A673 (cell line): ENCODE results near the gene SCAMP4.

Experiments used
- CTCF ChIP-seq: fragments of 300-800, 200-600 bp; sonication (generic); conservative IDR thresholded peaks from 2 replicates; pipeline ENCODE4 v1.5.1; 2017; ENCODE audit warnings: low read depth, mild to moderate bottlenecking, antibody characterized with exemption, low read length, moderate library complexity, mixed read lengths
- EZH2 ChIP-seq: fragments of 200-600 bp; sonication (generic); IDR thresholded peaks from 2 replicates; pipeline ENCODE4 v1.6.1; 2017; ENCODE audit warnings: borderline replicate concordance, low read depth, mild to moderate bottlenecking, mixed read lengths, antibody characterized with exemption, low read length; ENCODE audit not compliant: poor library complexity, severe bottlenecking

- TF ChIP-seq CTCF (no peak), EZH2 (no peak)
Observed at GRCh38 chr19:1908364-1908678, 3.1 kb downstream of the SCAMP4 start.
